Calu3 (cell line): ENCODE results near the gene FRMPD2. TPM values are rescaled to one million over a fixed set of nuclear protein-coding genes. Genes with fewer than 3 reads are reported as not detected.
"Not testable (repeated sequence)": the region's sequence is repeated elsewhere in the genome, so short reads cannot be mapped to it uniquely, and the experiment has no call there.

Experiments used
- BruUV-seq: library from RNA; stranded (reverse); fragments of 400-500 nt; replicated peaks from 2 replicates; lab custom pipeline; 2021; lab: Mats Ljungman, UMichigan
- CTCF ChIA-PET: fragments of 300-600 bp; sonication (Branson Sonifier 250); formaldehyde crosslinking; loops from one replicate; lab custom pipeline; 2022; ENCODE audit warnings: antibody characterized with exemption; lab: Charles Lee
- DNase-seq: peaks from one replicate; pipeline ENCODE4 v3.0.0; 2022
- H3K27ac Mint-ChIP-seq: one replicate; pipeline ENCODE4 v1.8.0; 2022; ENCODE audit warnings: mixed read lengths; ENCODE audit not compliant: unreplicated experiment
- H3K27me3 Mint-ChIP-seq: one replicate; pipeline ENCODE4 v1.8.0; 2022; ENCODE audit warnings: mixed read lengths; ENCODE audit not compliant: unreplicated experiment
- H3K36me3 Mint-ChIP-seq: one replicate; pipeline ENCODE4 v1.8.0; 2022; ENCODE audit warnings: mild to moderate bottlenecking, moderate library complexity, mixed read lengths; ENCODE audit not compliant: insufficient read depth, unreplicated experiment
- H3K4me1 Mint-ChIP-seq: one replicate; pipeline ENCODE4 v1.8.0; 2022; ENCODE audit warnings: mild to moderate bottlenecking, low read depth, mixed read lengths; ENCODE audit not compliant: unreplicated experiment
- H3K4me3 Mint-ChIP-seq: one replicate; pipeline ENCODE4 v1.8.0; 2022; ENCODE audit warnings: mild to moderate bottlenecking, low read depth, moderate library complexity, mixed read lengths; ENCODE audit not compliant: unreplicated experiment
- H3K9me3 Mint-ChIP-seq: one replicate; pipeline ENCODE4 v1.8.0; 2022; ENCODE audit warnings: low read depth, mixed read lengths; ENCODE audit not compliant: unreplicated experiment
- intact Hi-C: fragments of 100-400 bp; cut with micrococcal nuclease; formaldehyde crosslinking; loops from one replicate; pipeline ENCODE4 v1.10.0; 2022; ENCODE audit not compliant: unreplicated experiment
- total RNA-seq: library from RNA; stranded (reverse); gene quantifications from 2 replicates; pipeline ENCODE4 v1.2.3, GENCODE V29; 2022
- TF ChIP-seq, protein P1 (sequence below): fragments of 200-600 bp; IDR thresholded peaks from one replicate; pipeline ENCODE4 v1.8.0; 2022; ENCODE audit warnings: antibody characterized with exemption; ENCODE audit not compliant: unreplicated experiment

The FRMPD2 gene
- total RNA-seq, 1 experiment from 2014 or later, result 1.9 TPM

GRCh38 chr10:48248462-48248861 lies 26.0 kb downstream of the FRMPD2 start:
- no peak for DNase-seq
- Mint-ChIP-seq H3K4me3 (no peak overlapping the region), H3K9me3 (no peaks in the 10 kb centered on the region), H3K4me1 (peaks cover 29% of the 10 kb centered on the region), H3K36me3 (peaks cover 4% of the 10 kb centered on the region), H3K27me3 (peaks cover 24% of the 10 kb centered on the region), H3K27ac (no peak overlapping the region)
- BruUV-seq, result no TSS peak
- TF ChIP-seq, protein P1, sequence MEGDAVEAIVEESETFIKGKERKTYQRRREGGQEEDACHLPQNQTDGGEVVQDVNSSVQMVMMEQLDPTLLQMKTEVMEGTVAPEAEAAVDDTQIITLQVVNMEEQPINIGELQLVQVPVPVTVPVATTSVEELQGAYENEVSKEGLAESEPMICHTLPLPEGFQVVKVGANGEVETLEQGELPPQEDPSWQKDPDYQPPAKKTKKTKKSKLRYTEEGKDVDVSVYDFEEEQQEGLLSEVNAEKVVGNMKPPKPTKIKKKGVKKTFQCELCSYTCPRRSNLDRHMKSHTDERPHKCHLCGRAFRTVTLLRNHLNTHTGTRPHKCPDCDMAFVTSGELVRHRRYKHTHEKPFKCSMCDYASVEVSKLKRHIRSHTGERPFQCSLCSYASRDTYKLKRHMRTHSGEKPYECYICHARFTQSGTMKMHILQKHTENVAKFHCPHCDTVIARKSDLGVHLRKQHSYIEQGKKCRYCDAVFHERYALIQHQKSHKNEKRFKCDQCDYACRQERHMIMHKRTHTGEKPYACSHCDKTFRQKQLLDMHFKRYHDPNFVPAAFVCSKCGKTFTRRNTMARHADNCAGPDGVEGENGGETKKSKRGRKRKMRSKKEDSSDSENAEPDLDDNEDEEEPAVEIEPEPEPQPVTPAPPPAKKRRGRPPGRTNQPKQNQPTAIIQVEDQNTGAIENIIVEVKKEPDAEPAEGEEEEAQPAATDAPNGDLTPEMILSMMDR, result no peak
- CTCF ChIA-PET, result no interaction called here
- intact Hi-C loops, result no loop called here

- H3K27me3 Mint-ChIP-seq, result peaks cover 32% of the 10 kb centered on the region
- CTCF ChIA-PET, result no interaction called here
- DNase-seq, result no peak
- H3K4me3 Mint-ChIP-seq, result no peak overlapping the region
- no TSS peak for BruUV-seq
- H3K27ac Mint-ChIP-seq, result no peak overlapping the region
- peaks cover 4% of the 10 kb centered on the region for H3K36me3 Mint-ChIP-seq
- TF ChIP-seq, protein P1, result no peak
- peaks cover 31% of the 10 kb centered on the region for H3K4me1 Mint-ChIP-seq
- H3K9me3 Mint-ChIP-seq, result no peaks in the 10 kb centered on the region
- intact Hi-C loops, result no loop called here
Measured at GRCh38 chr10:48247680-48248079, 26.8 kb downstream of the FRMPD2 start.

DNA sequence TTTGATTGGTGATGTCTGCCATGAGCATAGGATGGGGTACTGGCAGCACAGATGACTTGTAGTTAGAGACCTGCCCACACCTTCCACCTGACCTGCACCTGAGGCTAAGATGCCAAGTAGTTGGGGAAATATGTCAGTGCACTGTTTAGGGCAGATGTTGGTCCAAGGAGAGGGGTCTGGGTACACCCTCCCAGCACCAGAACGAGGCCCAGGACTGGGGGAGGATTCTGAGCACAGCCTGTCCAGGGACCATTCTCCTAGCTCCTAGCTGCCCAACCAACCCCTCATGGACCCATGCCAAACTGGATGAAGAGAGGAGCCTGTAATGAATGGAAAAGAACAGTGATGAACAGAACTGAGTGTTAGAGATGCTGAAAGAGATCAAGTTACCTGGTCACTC lies 28.0 kb downstream of the FRMPD2 start:
- TF ChIP-seq, protein P1, result no peak
- no TSS peak for BruUV-seq
- no peak overlapping the region for H3K4me3 Mint-ChIP-seq
- DNase-seq, result no peak
- peaks cover 40% of the 10 kb centered on the region for H3K27me3 Mint-ChIP-seq
- H3K9me3 Mint-ChIP-seq, result no peaks in the 10 kb centered on the region
- intact Hi-C loops, result no loop called here
- H3K4me1 Mint-ChIP-seq, result peaks cover 20% of the 10 kb centered on the region
- no peaks in the 10 kb centered on the region for H3K36me3 Mint-ChIP-seq
- no peak overlapping the region for H3K27ac Mint-ChIP-seq
- CTCF ChIA-PET, result interaction anchor here (0.6 kb wide), 1 partner anchor 715 kb away, joined by 3 read pairs; no protein-coding TSS in a partner anchor

GRCh38 chr10:48245977-48246376 lies 28.5 kb downstream of the FRMPD2 start:
- H3K4me3 Mint-ChIP-seq, result no peak overlapping the region
- intact Hi-C loops, result no loop called here
- H3K27me3 Mint-ChIP-seq, result peaks cover 45% of the 10 kb centered on the region
- H3K4me1 Mint-ChIP-seq, result peaks cover 15% of the 10 kb centered on the region
- CTCF ChIA-PET, result interaction anchor here (0.6 kb wide), 1 partner anchor 715 kb away, joined by 3 read pairs; no protein-coding TSS in a partner anchor
- no peaks in the 10 kb centered on the region for H3K9me3 Mint-ChIP-seq
- no peaks in the 10 kb centered on the region for H3K36me3 Mint-ChIP-seq
- BruUV-seq, result no TSS peak
- TF ChIP-seq, protein P1, result no peak
- DNase-seq, result no peak
- no peak overlapping the region for H3K27ac Mint-ChIP-seq

DNA sequence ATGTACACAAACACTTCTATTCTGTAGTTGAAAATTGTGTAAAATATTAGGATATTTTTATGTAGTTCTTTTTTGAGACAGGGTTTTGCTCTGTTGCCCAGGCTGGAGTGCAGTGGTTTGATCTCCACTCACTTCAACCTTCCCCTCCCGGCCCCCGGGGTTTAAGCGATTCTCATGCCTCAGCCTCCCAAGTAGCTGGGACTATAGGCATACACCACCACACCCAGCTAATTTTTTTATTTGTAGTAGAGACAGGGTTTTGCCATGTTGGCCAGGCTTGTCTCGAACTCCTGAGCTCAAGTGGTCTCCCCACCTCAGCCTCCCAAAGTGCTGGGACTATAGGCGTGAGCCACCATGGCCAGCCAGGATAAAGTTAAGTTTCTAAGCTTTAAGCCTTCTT lies 30.6 kb downstream of the FRMPD2 start:
- peaks cover 55% of the 10 kb centered on the region for H3K27me3 Mint-ChIP-seq
- intact Hi-C loops, H3K27ac Mint-ChIP-seq, CTCF ChIA-PET, H3K36me3 Mint-ChIP-seq, H3K4me3 Mint-ChIP-seq, H3K9me3 Mint-ChIP-seq, DNase-seq, BruUV-seq: not testable (repeated sequence)
- peaks cover 13% of the 10 kb centered on the region for H3K4me1 Mint-ChIP-seq
